MM.1S (cell line): Measurements from ENCODE around the gene SPDEF.

Experiments
- DNase-seq: peaks from one replicate; pipeline ENCODE4 v3.0.0-alpha.2; 2015
- H2AFZ ChIP-seq: fragments of 300-600 bp; sonication (generic); 2 replicates; pipeline ENCODE4 v1.6.0; 2016; ENCODE audit warnings: antibody characterized with exemption, low read length
- H3F3A ChIP-seq: fragments of 300-600 bp; sonication (generic); 2 replicates; pipeline ENCODE4 v1.6.1; 2016; ENCODE audit warnings: mild to moderate bottlenecking, antibody characterized with exemption, low read length, moderate library complexity, mixed read lengths; ENCODE audit not compliant: insufficient read depth
- H3K27ac ChIP-seq: fragments of 300-600 bp; sonication (generic); 2 replicates; pipeline ENCODE4 v1.5.1; 2016; ENCODE audit warnings: mild to moderate bottlenecking, low read length
- H3K27me3 ChIP-seq: fragments of 300-600 bp; sonication (generic); replicated peaks from 2 replicates; pipeline ENCODE4 v1.6.0; 2016; ENCODE audit warnings: low read length; ENCODE audit not compliant: insufficient read depth
- H3K36me3 ChIP-seq: fragments of 300-600 bp; sonication (generic); replicated peaks from 2 replicates; pipeline ENCODE4 v1.6.1; 2016; ENCODE audit warnings: mild to moderate bottlenecking, low read length, mixed read lengths; ENCODE audit not compliant: insufficient read depth
- H3K4me1 ChIP-seq: fragments of 300-600 bp; sonication (generic); 2 replicates; pipeline ENCODE4 v1.6.1; 2016; ENCODE audit warnings: low read length, mixed read lengths
- H3K4me2 ChIP-seq: fragments of 300-600 bp; sonication (generic); 2 replicates; pipeline ENCODE4 v1.6.0; 2016; ENCODE audit warnings: low read depth, low read length
- H3K4me3 ChIP-seq: fragments of 300-600 bp; sonication (generic); 2 replicates; pipeline ENCODE4 v1.5.1; 2016; ENCODE audit warnings: low read length, mixed read lengths
- H3K79me2 ChIP-seq: fragments of 300-600 bp; sonication (generic); 2 replicates; pipeline ENCODE4 v1.6.1; 2016; ENCODE audit warnings: mixed run types, low read length, mixed read lengths
- H3K9ac ChIP-seq: fragments of 300-600 bp; sonication (generic); 2 replicates; pipeline ENCODE4 v1.6.1; 2016; ENCODE audit warnings: low read length, mixed read lengths
- H3K9me2 ChIP-seq: fragments of 300-600 bp; sonication (generic); replicated peaks from 2 replicates; pipeline ENCODE4 v1.6.1; 2016; ENCODE audit warnings: mild to moderate bottlenecking, low read length, mixed read lengths; ENCODE audit not compliant: insufficient read depth
- H3K9me3 ChIP-seq: fragments of 300-600 bp; sonication (generic); replicated peaks from 2 replicates; pipeline ENCODE4 v1.6.1; 2016; ENCODE audit warnings: mild to moderate bottlenecking, low read length, mixed read lengths; ENCODE audit not compliant: insufficient read depth
- H4K20me1 ChIP-seq: fragments of 300-600 bp; sonication (generic); 2 replicates; pipeline ENCODE4 v1.6.1; 2016; ENCODE audit warnings: mild to moderate bottlenecking, low read length, moderate library complexity, mixed read lengths; ENCODE audit not compliant: insufficient read depth
- CTCF ChIP-seq: fragments of 300-600 bp; sonication (generic); IDR thresholded peaks from 2 replicates; pipeline ENCODE4 v1.5.1; 2016; ENCODE audit warnings: antibody characterized with exemption, low read length, mixed read lengths
- EZH2 ChIP-seq: fragments of 300-600 bp; sonication (generic); optimal IDR thresholded peaks from 2 replicates; pipeline ENCODE3; 2017; ENCODE audit warnings: low read depth, mild to moderate bottlenecking, antibody characterized with exemption, low read length, mixed read lengths
- EZH2phosphoT487 ChIP-seq: fragments of 300-600 bp; sonication (generic); IDR thresholded peaks from 2 replicates; pipeline ENCODE4 v1.6.1; 2018; ENCODE audit warnings: antibody characterized with exemption, low read length

The SPDEF gene

GRCh38 chr6:34583861-34584604 is 27.9 kb upstream of the SPDEF start:
- no peak for DNase-seq
- H3K9me2 ChIP-seq: no peaks in the 10 kb centered on the region
- no peak overlapping the region for H3K27ac ChIP-seq
- no peaks in the 10 kb centered on the region for H4K20me1 ChIP-seq
- no peaks in the 10 kb centered on the region for H3F3A ChIP-seq
- no peak overlapping the region for H3K9ac ChIP-seq
- no peaks in the 10 kb centered on the region for H3K36me3 ChIP-seq
- no peaks in the 10 kb centered on the region for H3K27me3 ChIP-seq
- no peak overlapping the region for H2AFZ ChIP-seq
- H3K79me2 ChIP-seq: no peaks in the 10 kb centered on the region
- TF ChIP-seq CTCF (no peak), EZH2 (no peak), EZH2phosphoT487 (no peak)
- H3K4me2 ChIP-seq: no peak overlapping the region
- H3K9me3 ChIP-seq: no peaks in the 10 kb centered on the region
- H3K4me1 ChIP-seq: no peaks in the 10 kb centered on the region
- no peak overlapping the region for H3K4me3 ChIP-seq

- Histone ChIP-seq H2AFZ (no peak overlapping the region), H3K27ac (no peak overlapping the region), H3K36me3 (no peaks in the 10 kb centered on the region), H3K9me2 (no peaks in the 10 kb centered on the region), H3K9me3 (no peaks in the 10 kb centered on the region), H3K4me1 (no peaks in the 10 kb centered on the region), H3K79me2 (no peaks in the 10 kb centered on the region), H3K27me3 (no peaks in the 10 kb centered on the region), H3K4me3 (no peak overlapping the region), H4K20me1 (no peaks in the 10 kb centered on the region), H3K9ac (no peak overlapping the region), H3K4me2 (no peak overlapping the region), H3F3A (no peaks in the 10 kb centered on the region)
- TF ChIP-seq CTCF: peak; percentile 38
- no peak for TF ChIP-seq EZH2phosphoT487
- no peak for TF ChIP-seq EZH2
- no peak for DNase-seq
Observed at GRCh38 chr6:34583461-34583860, 27.3 kb upstream of the SPDEF start.

- no peaks in the 10 kb centered on the region for H4K20me1 ChIP-seq
- no peaks in the 10 kb centered on the region for H3K9me2 ChIP-seq
- H3K4me3 ChIP-seq: no peak overlapping the region
- no peaks in the 10 kb centered on the region for H3K36me3 ChIP-seq
- no peak overlapping the region for H3K9ac ChIP-seq
- no peaks in the 10 kb centered on the region for H3K9me3 ChIP-seq
- H3K4me1 ChIP-seq: no peaks in the 10 kb centered on the region
- no peaks in the 10 kb centered on the region for H3F3A ChIP-seq
- no peak for DNase-seq
- H3K79me2 ChIP-seq: no peaks in the 10 kb centered on the region
- H2AFZ ChIP-seq: no peak overlapping the region
- H3K27me3 ChIP-seq: no peaks in the 10 kb centered on the region
- no peak for TF ChIP-seq EZH2phosphoT487
- no peak overlapping the region for H3K27ac ChIP-seq
- H3K4me2 ChIP-seq: no peak overlapping the region
Observed at GRCh38 chr6:34581561-34581920, 25.4 kb upstream of the SPDEF start.
